ENCODE data around the gene MSX2. TPM values are rescaled to one million over a fixed set of nuclear protein-coding genes. Genes with fewer than 3 reads are reported as not detected.
A peak's percentile ranks its signal among the peaks of the same experiment; 100 is the strongest.

The MSX2 gene
- total and polyA plus RNA-seq, 2 of the 8 experiments (the other 6 are each of a cell fraction or from before 2014, with no cell fraction given): 0.24 to 0.47 TPM

DNA sequence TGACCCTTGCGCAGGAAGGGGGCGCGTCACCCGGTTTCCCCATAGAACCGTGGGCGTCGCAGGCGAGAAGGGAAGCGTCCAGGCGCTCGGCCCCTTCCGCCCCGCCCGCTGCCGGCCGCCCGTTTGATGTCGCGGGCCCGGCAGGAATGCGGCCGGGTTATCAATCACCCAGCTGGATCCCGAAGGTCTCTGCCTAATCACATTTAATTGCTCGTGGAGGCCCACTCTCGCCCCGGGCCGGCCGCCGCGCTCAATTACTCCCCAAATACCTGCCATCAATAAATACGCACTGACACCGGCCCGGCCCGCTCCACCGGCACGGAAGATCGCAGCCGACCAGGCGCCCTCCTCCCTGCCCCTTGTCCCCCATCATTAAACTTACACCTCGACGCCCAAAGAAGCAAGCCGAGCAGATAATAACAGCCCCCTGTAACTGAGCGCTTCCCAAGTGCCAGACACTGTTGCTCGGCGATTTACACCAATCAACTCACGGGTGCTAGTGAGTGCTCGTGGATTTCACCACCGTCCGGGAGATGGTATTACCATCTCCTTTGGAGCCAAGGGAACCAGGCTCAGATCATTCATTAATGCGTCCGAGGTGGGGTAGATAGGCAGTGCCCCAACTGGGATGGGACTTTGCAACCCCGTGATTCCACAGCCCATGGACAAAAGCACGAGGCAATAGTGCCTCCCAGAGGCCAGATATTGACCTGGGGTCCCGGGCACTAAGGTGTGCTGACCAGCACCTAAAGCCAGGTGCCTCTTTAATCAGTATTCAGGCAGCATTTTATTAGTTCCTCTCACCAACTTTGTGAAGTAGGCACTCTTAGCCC, 11.3 kb downstream of the MSX2 start:
- H4K20me1 ChIP-seq (replicated peaks in 1 of 2; ENCODE audit: control insufficient read depth in 1 of 2, insufficient read depth in 2 of 2, low read length in 2 of 2): peaks cover 3 to 17% of the 10 kb centered on the region in 2 experiments
- no peak overlapping the region for H3K4ac ChIP-seq (replicated peaks; ENCODE audit: insufficient read length, low read depth, low read length)
- ChIA-PET POLR2A (ENCODE audit: partially characterized antibody) (interaction anchor here (0.7 to 1.3 kb wide), 3 partner anchors 9 to 15 kb away, joined by 3 read pairs; no protein-coding TSS in a partner anchor), CTCF (ENCODE audit: partially characterized antibody) (interaction anchor here (0.7 to 3.6 kb wide), 24 partner anchors 8 to 420 kb away, joined by 3 to 37 read pairs (median 3); no protein-coding TSS in a partner anchor)
- no peak overlapping the region for H3K27ac ChIP-seq (ENCODE audit: low read depth, low read length)
- DNase-seq (ENCODE audit: low read depth in 1 of 2, low spot score in 2 of 2): peak in 1 of 2 experiments; percentile 73
- no peak overlapping the region for H2AFZ ChIP-seq (ENCODE audit: low read length)
- no peak overlapping the region for H2AK5ac ChIP-seq (ENCODE audit: low read depth, low read length)
- no peak overlapping the region for H3K14ac ChIP-seq (ENCODE audit: insufficient read length)
- peaks cover 51 to 74% (median 72%) of the 10 kb centered on the region in 4 experiments for H3K27me3 ChIP-seq (replicated peaks in 1 of 4; ENCODE audit: control insufficient read depth in 3 of 4, extremely low read depth in 1 of 4, insufficient read depth in 3 of 4, low read length in 3 of 4)
- H2BK5ac ChIP-seq (ENCODE audit: low read depth, low read length): no peak overlapping the region
- peak; percentile 71 for FAIRE-seq
- H3K9me3 ChIP-seq (ENCODE audit: insufficient read depth in 2 of 2, low read depth in 1 of 2, low read length in 1 of 2): no peaks in the 10 kb centered on the region
- H4K8ac ChIP-seq (ENCODE audit: extremely low read depth, insufficient read depth, low read length): no peak overlapping the region
- H3K4me2 ChIP-seq (ENCODE audit: insufficient read depth in 1 of 2, low read depth in 2 of 2, low read length in 2 of 2): peak overlapping the region; percentile 88 to 98
- H4K5ac ChIP-seq (ENCODE audit: insufficient read length, low read depth, low read length): no peak overlapping the region
- H2BK120ac ChIP-seq (replicated peaks; ENCODE audit: low read depth, low read length): no peak overlapping the region
- 2% methylated on average over 46 of the region's 54 CpGs; no CpG with 5 or more reads in 1 of the 2 experiments for WGBS, 2 experiments (ENCODE audit: extremely low coverage in 1 of 2, insufficient coverage in 1 of 2, insufficient read length in 1 of 2, insufficient replicate concordance in 2 of 2, low coverage in 1 of 2, low lambda C conversion rate in 2 of 2, missing lambda C conversion rate in 1 of 2)
- no peak overlapping the region for H4K91ac ChIP-seq (replicated peaks; ENCODE audit: insufficient read length, low read length)
- 0 out of 2 replicates have a peak overlapping the region, but pooled peaks have one; percentile 42 for H2BK12ac ChIP-seq (ENCODE audit: low read depth, low read length)
- H3K79me1 ChIP-seq (ENCODE audit: low read depth, low read length): no peaks in the 10 kb centered on the region
- no peaks in the 10 kb centered on the region for H3K79me2 ChIP-seq (ENCODE audit: control insufficient read depth in 1 of 2, insufficient read depth in 2 of 2, low read length in 2 of 2)
- peak overlapping the region; percentile 38 to 67 (median 44) for H3K4me3 ChIP-seq (ENCODE audit: extremely low read depth in 1 of 4, insufficient read depth in 2 of 4, low read depth in 3 of 4, low read length in 4 of 4)
- no peak overlapping the region for H3K56ac ChIP-seq (replicated peaks; ENCODE audit: insufficient read length, low read depth, low read length)
- H2BK15ac ChIP-seq (ENCODE audit: low read length): no peak overlapping the region
- H3K9ac ChIP-seq (replicated peaks in 1 of 4; ENCODE audit: extremely low read depth in 1 of 4, low read depth in 3 of 4, low read length in 3 of 4): no peak overlapping the region; a peak in 1 of 7 replicates
- H3K23ac ChIP-seq (ENCODE audit: insufficient read length): no peak overlapping the region
- peaks cover 0 to 41% (median 17%) of the 10 kb centered on the region in 4 experiments; a peak in 6 of 7 replicates for H3K4me1 ChIP-seq (replicated peaks in 1 of 4; ENCODE audit: control insufficient read depth in 3 of 4, insufficient read depth in 4 of 4, low read length in 3 of 4)
- H3K18ac ChIP-seq (ENCODE audit: extremely low read depth, low read length): no peak overlapping the region
- H2BK20ac ChIP-seq (ENCODE audit: low read length): no peak overlapping the region
- H3K23me2 ChIP-seq (ENCODE audit: low read depth, low read length): peaks cover 5% of the 10 kb centered on the region; the same call in 1 of the 2 replicates
- H3K36me3 ChIP-seq (ENCODE audit: control insufficient read depth in 2 of 4, insufficient read depth in 4 of 4, low read length in 3 of 4): peaks cover 0 to 4% (median 0%) of the 10 kb centered on the region in 4 experiments; a peak in 1 of 8 replicates
- TF ChIP-seq TEAD4 (IDR thresholded peaks at IDR 0.05; ENCODE audit: low read depth, low read length) (peak; percentile 71), SRF (IDR thresholded peaks at IDR 0.05; ENCODE audit: low read depth, low read length) (no peak), YY1 (IDR thresholded peaks at IDR 0.05; ENCODE audit: low read depth, low read length) (no peak), SIRT6 (IDR thresholded peaks at IDR 0.05; ENCODE audit: low read length) (no peak), TAF7 (optimal IDR thresholded peaks at IDR 0.05; ENCODE audit: borderline replicate concordance, low read depth, low read length) (no peak), MAFK (IDR thresholded peaks at IDR 0.05; ENCODE audit: low read depth, low read length) (no peak), RAD21 (IDR thresholded peaks at IDR 0.05 in 1 of 2, conservative IDR thresholded peaks at IDR 0.05 in 1 of 2; ENCODE audit: low read depth in 2 of 2, low read length in 2 of 2) (peak; percentile 94), KDM4A (IDR thresholded peaks at IDR 0.05; ENCODE audit: low read depth, low read length, severe bottlenecking) (peak; percentile 47), SIX5 (IDR thresholded peaks at IDR 0.05; ENCODE audit: low read depth, low read length) (no peak)
- TF ChIP-seq, protein P1, sequence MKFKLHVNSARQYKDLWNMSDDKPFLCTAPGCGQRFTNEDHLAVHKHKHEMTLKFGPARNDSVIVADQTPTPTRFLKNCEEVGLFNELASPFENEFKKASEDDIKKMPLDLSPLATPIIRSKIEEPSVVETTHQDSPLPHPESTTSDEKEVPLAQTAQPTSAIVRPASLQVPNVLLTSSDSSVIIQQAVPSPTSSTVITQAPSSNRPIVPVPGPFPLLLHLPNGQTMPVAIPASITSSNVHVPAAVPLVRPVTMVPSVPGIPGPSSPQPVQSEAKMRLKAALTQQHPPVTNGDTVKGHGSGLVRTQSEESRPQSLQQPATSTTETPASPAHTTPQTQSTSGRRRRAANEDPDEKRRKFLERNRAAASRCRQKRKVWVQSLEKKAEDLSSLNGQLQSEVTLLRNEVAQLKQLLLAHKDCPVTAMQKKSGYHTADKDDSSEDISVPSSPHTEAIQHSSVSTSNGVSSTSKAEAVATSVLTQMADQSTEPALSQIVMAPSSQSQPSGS (IDR thresholded peaks at IDR 0.05; ENCODE audit: low read length): no peak
